SU-DHL-6 (cell line): Measurements from ENCODE around the gene MIGA2.

ENCODE experiments used
- H2AFZ ChIP-seq: fragments of 200-600 bp; sonication (generic); 2 replicates; pipeline ENCODE4 v1.6.1; 2014; ENCODE audit warnings: low read depth, mild to moderate bottlenecking, moderate library complexity, mixed read lengths, antibody characterized with exemption, low read length; ENCODE audit not compliant: severe bottlenecking
- H3F3A ChIP-seq: fragments of 200-600 bp; shearing (Covaris generic); 2 replicates; pipeline ENCODE4 v1.6.0; 2016; ENCODE audit warnings: antibody characterized with exemption, mild to moderate bottlenecking; ENCODE audit not compliant: insufficient read depth
- H3K27ac ChIP-seq: fragments of 200-600 bp; sonication (generic); 2 replicates; pipeline ENCODE4 v1.5.1; 2016; ENCODE audit warnings: low read depth, mild to moderate bottlenecking, low read length, moderate library complexity, mixed read lengths
- H3K27me3 ChIP-seq: fragments of 200-600 bp; sonication (generic), shearing (Covaris generic); 2 replicates; pipeline ENCODE4 v1.6.0; 2014; ENCODE audit warnings: mild to moderate bottlenecking, low read length
- H3K36me3 ChIP-seq: fragments of 200-600 bp; sonication (generic); 2 replicates; pipeline ENCODE4 v1.6.1; 2014; ENCODE audit warnings: mild to moderate bottlenecking, low read length, mixed read lengths
- H3K4me2 ChIP-seq: fragments of 300-600, 200-600 bp; shearing (Covaris generic), sonication (generic); 2 replicates; pipeline ENCODE4 v1.6.0; 2014; ENCODE audit warnings: low read length, low read depth, mild to moderate bottlenecking; ENCODE audit not compliant: poor library complexity, severe bottlenecking
- H3K4me3 ChIP-seq: fragments of 200-600 bp; sonication (generic); 2 replicates; pipeline ENCODE4 v1.5.1; 2014; ENCODE audit warnings: antibody characterized with exemption, low read length, mild to moderate bottlenecking, mixed read lengths; ENCODE audit not compliant: insufficient read depth, poor library complexity, severe bottlenecking
- H3K79me2 ChIP-seq: fragments of 200-600 bp; sonication (generic); 2 replicates; pipeline ENCODE4 v1.6.1; 2014; ENCODE audit warnings: mild to moderate bottlenecking, low read length, moderate library complexity; ENCODE audit not compliant: insufficient read depth
- H3K9ac ChIP-seq: fragments of 200-600 bp; sonication (generic); 2 replicates; pipeline ENCODE4 v1.7.0; 2014; ENCODE audit warnings: mild to moderate bottlenecking, low read length
- H3K9me2 ChIP-seq: fragments of 200-600 bp; sonication (generic); replicated peaks from 2 replicates; pipeline ENCODE4 v1.6.1; 2014; ENCODE audit warnings: low read length; ENCODE audit not compliant: insufficient read depth
- H3K9me3 ChIP-seq: fragments of 200-600 bp; sonication (generic); 2 replicates; pipeline ENCODE4 v1.6.1; 2014; ENCODE audit warnings: low read length, mixed read lengths; ENCODE audit not compliant: insufficient read depth
- H4K20me1 ChIP-seq: fragments of 200-600 bp; sonication (generic); 2 replicates; pipeline ENCODE4 v1.6.1; 2014; ENCODE audit warnings: low read depth, mild to moderate bottlenecking, antibody characterized with exemption, low read length, moderate library complexity, mixed read lengths
- EZH2phosphoT487 ChIP-seq: fragments of 200-600 bp; sonication (generic), shearing (Covaris generic); conservative IDR thresholded peaks from 2 replicates; pipeline ENCODE4 v1.6.1; 2018; ENCODE audit warnings: mild to moderate bottlenecking, antibody characterized with exemption, low read length, moderate library complexity, mixed read lengths
- TF ChIP-seq, protein P1 (sequence below): fragments of 200-600 bp; sonication (generic); IDR thresholded peaks from one replicate; pipeline ENCODE4 v1.5.1; 2017; ENCODE audit warnings: antibody characterized with exemption, mild to moderate bottlenecking, low read length, moderate library complexity; ENCODE audit not compliant: insufficient read depth, poor library complexity, severe bottlenecking

Gene MIGA2

DNA sequence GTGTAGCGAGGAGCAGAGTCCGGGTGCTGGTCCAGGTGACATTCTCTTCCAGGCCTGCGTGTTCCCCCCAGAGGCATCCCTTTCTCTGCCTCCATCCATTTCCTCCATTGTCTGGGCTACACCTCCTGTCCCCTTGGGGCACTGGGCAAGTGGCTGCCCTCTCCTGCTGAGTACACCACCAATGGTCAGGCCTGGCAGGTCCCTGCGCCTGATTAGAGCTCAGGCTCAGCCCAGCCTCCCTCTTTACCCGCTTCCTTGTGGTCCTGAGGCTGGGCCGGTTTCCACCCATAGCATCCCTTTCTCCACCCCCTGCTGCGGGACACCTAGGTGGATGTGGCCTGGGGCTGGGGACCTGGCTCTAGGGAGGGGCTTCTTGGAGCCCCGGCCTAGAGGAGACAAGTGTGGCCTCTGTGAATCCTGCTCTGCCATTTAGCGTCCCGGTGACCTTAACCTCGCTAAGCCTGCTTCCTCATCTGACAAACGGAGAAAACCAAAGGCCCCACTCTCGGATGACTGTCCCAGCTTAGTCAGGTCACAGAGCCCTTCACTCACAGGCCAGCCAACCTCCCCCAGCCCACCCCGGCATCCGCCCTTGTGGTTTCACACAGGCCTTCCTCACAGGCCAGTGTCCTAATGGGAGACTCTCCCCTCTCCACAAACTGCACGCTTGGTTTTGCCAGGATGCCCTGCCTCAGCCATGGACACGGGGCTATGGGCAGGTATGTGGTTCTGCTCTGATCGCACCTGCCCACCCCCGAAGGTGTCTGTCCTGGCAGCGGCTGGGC lies 57.4 kb downstream of the MIGA2 start:
- Histone ChIP-seq H3K4me2 (no peak overlapping the region), H3K9me2 (no peaks in the 10 kb centered on the region), H3K9ac (no peak overlapping the region), H4K20me1 (no peaks in the 10 kb centered on the region), H3K9me3 (no peaks in the 10 kb centered on the region), H3K27ac (no peak overlapping the region), H3F3A (no peaks in the 10 kb centered on the region), H3K27me3 (no peaks in the 10 kb centered on the region), H3K36me3 (no peaks in the 10 kb centered on the region), H2AFZ (no peak overlapping the region), H3K4me3 (no peak overlapping the region), H3K79me2 (no peaks in the 10 kb centered on the region)
- no peak for TF ChIP-seq EZH2phosphoT487
- TF ChIP-seq, protein P1, sequence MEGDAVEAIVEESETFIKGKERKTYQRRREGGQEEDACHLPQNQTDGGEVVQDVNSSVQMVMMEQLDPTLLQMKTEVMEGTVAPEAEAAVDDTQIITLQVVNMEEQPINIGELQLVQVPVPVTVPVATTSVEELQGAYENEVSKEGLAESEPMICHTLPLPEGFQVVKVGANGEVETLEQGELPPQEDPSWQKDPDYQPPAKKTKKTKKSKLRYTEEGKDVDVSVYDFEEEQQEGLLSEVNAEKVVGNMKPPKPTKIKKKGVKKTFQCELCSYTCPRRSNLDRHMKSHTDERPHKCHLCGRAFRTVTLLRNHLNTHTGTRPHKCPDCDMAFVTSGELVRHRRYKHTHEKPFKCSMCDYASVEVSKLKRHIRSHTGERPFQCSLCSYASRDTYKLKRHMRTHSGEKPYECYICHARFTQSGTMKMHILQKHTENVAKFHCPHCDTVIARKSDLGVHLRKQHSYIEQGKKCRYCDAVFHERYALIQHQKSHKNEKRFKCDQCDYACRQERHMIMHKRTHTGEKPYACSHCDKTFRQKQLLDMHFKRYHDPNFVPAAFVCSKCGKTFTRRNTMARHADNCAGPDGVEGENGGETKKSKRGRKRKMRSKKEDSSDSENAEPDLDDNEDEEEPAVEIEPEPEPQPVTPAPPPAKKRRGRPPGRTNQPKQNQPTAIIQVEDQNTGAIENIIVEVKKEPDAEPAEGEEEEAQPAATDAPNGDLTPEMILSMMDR: no peak

DNA sequence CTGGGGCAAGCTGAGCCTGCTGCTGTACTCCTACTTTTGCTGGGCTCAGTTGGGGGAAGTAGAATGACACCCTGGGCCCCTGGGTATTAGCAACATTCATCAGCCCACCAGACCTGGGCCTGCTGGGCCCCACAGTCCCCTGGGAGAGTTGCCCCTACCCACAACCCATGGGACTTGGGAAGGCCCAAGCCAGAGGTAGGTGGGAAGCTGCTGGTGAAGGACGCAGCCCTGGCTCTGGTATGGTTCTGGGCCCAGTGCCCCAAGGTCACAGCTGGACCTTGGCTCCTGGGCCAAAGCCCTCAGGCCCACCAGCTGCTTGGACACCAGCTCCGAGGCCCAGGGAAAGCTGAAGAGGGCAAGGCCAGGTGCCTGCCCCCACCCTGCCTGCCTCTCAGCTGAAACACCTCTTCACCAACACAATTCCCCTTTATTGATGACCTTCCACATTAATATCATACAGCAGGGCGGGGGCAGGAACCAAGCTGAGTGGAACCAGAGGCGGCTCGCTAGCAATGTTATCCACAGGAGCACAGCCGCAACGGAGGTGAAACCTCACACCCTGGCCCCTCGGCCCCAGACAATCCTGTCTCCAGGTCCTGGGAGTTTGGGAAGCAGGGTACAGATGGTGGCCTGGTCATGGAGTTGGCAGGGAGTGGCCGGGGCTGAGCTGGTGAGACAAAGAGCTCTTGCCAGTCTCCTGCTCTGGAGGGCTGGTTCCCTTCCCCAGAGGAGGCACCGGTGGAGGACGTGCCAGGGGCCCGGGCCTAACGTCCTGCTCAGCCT lies 58.2 kb downstream of the MIGA2 start:
- TF ChIP-seq, protein P1: no peak
- no peak for TF ChIP-seq EZH2phosphoT487
- Histone ChIP-seq H3K4me2 (no peak overlapping the region), H3K9ac (no peak overlapping the region), H3K27me3 (no peaks in the 10 kb centered on the region), H4K20me1 (no peaks in the 10 kb centered on the region), H3K27ac (no peak overlapping the region), H3F3A (no peaks in the 10 kb centered on the region), H3K9me3 (no peaks in the 10 kb centered on the region), H3K4me3 (no peak overlapping the region), H3K79me2 (no peaks in the 10 kb centered on the region), H2AFZ (no peak overlapping the region), H3K9me2 (no peaks in the 10 kb centered on the region), H3K36me3 (no peaks in the 10 kb centered on the region)

DNA sequence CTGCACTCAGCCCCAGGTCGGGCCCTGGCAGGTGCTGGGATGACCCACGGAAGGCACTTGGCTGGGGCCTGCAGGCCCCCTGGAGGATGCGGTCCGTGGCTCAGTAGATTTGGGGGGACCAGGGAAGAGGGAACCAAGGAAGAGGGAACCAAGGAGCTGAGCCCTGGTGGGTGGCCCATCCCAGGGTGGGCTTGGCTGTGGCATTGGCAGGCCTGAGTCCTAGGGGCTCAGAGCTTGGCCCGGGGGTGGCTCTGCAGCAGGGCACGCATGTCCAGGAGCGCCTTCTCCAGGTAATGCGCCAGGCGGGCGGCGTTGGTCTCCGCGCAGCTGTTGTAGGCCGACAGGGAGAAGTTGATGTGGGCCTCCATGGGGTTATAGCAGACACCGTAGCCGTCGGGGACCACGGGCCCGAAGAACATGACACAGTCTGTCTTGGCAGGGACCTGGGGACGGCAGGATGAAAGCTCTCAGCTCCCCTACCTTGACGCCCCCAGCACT lies 58.8 kb downstream of the MIGA2 start:
- Histone ChIP-seq H3K4me2 (no peak overlapping the region), H3K36me3 (no peaks in the 10 kb centered on the region)

More for the DNA sequence above, 58.8 kb downstream of the MIGA2 start:
- Histone ChIP-seq H3K9me3 (no peaks in the 10 kb centered on the region), H3K79me2 (no peaks in the 10 kb centered on the region), H3K9ac (no peak overlapping the region), H2AFZ (no peak overlapping the region), H4K20me1 (no peaks in the 10 kb centered on the region), H3K9me2 (no peaks in the 10 kb centered on the region), H3K4me3 (no peak overlapping the region), H3K27ac (no peak overlapping the region), H3F3A (no peaks in the 10 kb centered on the region), H3K27me3 (no peaks in the 10 kb centered on the region)
- TF ChIP-seq, protein P1: no peak
- no peak for TF ChIP-seq EZH2phosphoT487
